PC-9 (cell line): ENCODE data around the gene GET3. TPM values are rescaled to one million over a fixed set of nuclear protein-coding genes. Genes with fewer than 3 reads are reported as not detected.

Experiments used
- microRNA-seq: library from miRNA; unstranded; fragments of <30 nt; microRNA quantifications from one replicate; pipeline ENCODE4 v1.2.0, GENCODE V29; 2021; ENCODE audit warnings: borderline number of aligned reads, borderline replicate concordance
- total RNA-seq: library from RNA; stranded (reverse); gene quantifications from 2 replicates; pipeline ENCODE4 v1.2.3, GENCODE V29; 2021

The GET3 gene
- total RNA-seq, 1 experiment from 2014 or later, result 81.9 TPM

Small RNA genes within 50 kb of the gene (microRNA-seq; reads per million reads assigned to microRNA genes)
- not detected for gene MIR5684

Other genes starting within 250 kb of the GET3 start
- 8.3 and 14.8 TPM in 2 replicates for gene ZNF564, start 186.0 kb upstream of the GET3 start, total RNA-seq
- 7.5 and 8.9 TPM in 2 replicates for gene ZNF490, start 126.7 kb upstream of the GET3 start, total RNA-seq
- 22.4 and 27.7 TPM in 2 replicates for gene ZNF791, start 126.6 kb upstream of the GET3 start, total RNA-seq
- gene MAN2B1, start 70.8 kb upstream of the GET3 start, total RNA-seq, result 41.5 and 48.2 TPM in 2 replicates
- 12.9 and 21.2 TPM in 2 replicates for gene WDR83, start 70.7 kb upstream of the GET3 start, total RNA-seq
- gene DHPS, start 55.6 kb upstream of the GET3 start, total RNA-seq, result 106 and 121 TPM in 2 replicates
- gene GNG14, start 49.5 kb upstream of the GET3 start, total RNA-seq, result not detected in 2 replicates
- 21.0 and 21.9 TPM in 2 replicates for gene FBXW9, start 40.9 kb upstream of the GET3 start, total RNA-seq
- 67.4 and 77.5 TPM in 2 replicates for gene TNPO2, start 13.6 kb upstream of the GET3 start, total RNA-seq
- 173 and 194 TPM in 2 replicates for gene TRIR, start 2.8 kb upstream of the GET3 start, total RNA-seq
- not detected in 2 replicates for gene BEST2, start 14.3 kb downstream of the GET3 start, total RNA-seq
- gene HOOK2, start 38.1 kb downstream of the GET3 start, total RNA-seq, result 109 and 127 TPM in 2 replicates
- 70.7 and 87.0 TPM in 2 replicates for gene JUNB, start 54.0 kb downstream of the GET3 start, total RNA-seq
- gene PRDX2, start 64.3 kb downstream of the GET3 start, total RNA-seq, result 268 and 271 TPM in 2 replicates
- gene THSD8, start 64.6 kb downstream of the GET3 start, total RNA-seq, result 28.8 and 30.0 TPM in 2 replicates
- 38.6 and 60.4 TPM in 2 replicates for gene RNASEH2A, start 69.1 kb downstream of the GET3 start, total RNA-seq
- 0.78 and 1.0 TPM in 2 replicates for gene RTBDN, start 97.1 kb downstream of the GET3 start, total RNA-seq
- gene MAST1, start 101.0 kb downstream of the GET3 start, total RNA-seq, result 11.4 and 11.9 TPM in 2 replicates
- 68.4 and 81.0 TPM in 2 replicates for gene DNASE2, start 144.0 kb downstream of the GET3 start, total RNA-seq
- 0.22 and 0.25 TPM in 2 replicates for gene KLF1, start 149.7 kb downstream of the GET3 start, total RNA-seq
- 23.2 and 27.8 TPM in 2 replicates for gene GCDH, start 153.7 kb downstream of the GET3 start, total RNA-seq
- gene SYCE2, start 181.8 kb downstream of the GET3 start, total RNA-seq, result 2.1 and 2.6 TPM in 2 replicates
- 53.7 and 76.5 TPM in 2 replicates for gene FARSA, start 196.2 kb downstream of the GET3 start, total RNA-seq
- 606 and 727 TPM in 2 replicates for gene CALR, start 201.1 kb downstream of the GET3 start, total RNA-seq
- 186 and 187 TPM in 2 replicates for gene RAD23A, start 208.4 kb downstream of the GET3 start, total RNA-seq
- 29.1 and 32.5 TPM in 2 replicates for gene GADD45GIP1, start 219.7 kb downstream of the GET3 start, total RNA-seq
- 0.20 and 0.28 TPM in 2 replicates for gene DAND5, start 232.1 kb downstream of the GET3 start, total RNA-seq